Measurements from ENCODE around the gene NUDT14.

NUDT14 gene

GRCh38 chr14:105196265-105196960 lies 15.3 kb upstream of the NUDT14 start:
- DNase-seq = no peak

DNA sequence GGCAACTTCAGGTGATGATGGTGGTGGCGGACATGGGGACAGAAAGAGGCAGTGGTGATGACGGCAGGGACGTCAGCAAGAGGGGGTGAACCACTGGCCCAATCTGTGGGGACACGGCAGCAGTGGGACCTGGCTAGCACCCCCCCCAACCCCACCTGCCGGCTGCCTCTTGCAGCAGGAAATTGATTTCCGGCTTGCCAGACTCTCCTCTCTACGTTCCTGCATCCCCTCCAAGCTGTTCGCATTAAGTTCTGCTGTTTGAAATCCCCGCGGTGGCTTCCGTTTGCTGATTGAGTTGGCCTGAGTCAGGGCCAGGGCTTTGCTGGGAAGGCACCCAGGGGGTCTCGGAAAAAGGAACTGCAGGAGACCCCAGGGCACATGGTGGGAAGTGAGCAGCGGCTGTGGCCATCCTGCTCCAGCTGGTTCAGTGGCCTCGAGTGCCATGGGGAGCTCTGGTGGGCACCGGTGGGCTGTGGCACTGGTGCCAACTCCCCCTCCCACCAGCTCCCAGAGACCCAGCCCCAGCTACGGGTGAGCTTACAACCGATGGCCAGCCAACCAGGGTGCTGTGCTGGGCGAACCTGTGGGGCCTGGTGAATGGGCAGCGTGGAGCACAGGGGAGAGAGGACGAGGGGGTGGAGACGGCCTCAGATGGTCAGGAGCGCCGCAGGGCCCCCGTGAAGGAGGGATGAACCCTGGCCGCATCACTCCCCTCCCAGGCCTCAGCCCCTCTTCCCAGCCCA lies 14.6 kb upstream of the NUDT14 start:
- DNase-seq = no peak

DNA sequence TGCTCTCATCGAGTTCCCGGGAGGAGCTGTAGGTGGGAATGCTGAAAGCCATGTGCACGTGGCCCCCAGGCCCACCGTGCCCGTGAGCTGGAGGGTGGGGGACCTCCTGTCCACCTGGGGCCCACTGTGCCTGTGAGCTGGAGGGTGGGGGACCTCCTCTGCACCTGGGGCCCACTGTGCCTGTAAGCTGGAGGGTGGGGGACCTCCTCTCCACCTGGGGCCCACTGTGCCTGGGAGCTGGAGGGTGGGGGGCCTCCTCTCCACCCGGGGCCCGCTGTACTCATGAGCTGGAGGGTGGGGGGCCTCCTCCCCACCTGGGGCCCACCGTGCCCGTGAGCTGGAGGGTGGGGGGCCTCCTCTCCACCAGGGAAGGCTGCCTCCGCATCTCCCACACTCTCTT lies 13.9 kb upstream of the NUDT14 start:
- no peak for DNase-seq

DNA sequence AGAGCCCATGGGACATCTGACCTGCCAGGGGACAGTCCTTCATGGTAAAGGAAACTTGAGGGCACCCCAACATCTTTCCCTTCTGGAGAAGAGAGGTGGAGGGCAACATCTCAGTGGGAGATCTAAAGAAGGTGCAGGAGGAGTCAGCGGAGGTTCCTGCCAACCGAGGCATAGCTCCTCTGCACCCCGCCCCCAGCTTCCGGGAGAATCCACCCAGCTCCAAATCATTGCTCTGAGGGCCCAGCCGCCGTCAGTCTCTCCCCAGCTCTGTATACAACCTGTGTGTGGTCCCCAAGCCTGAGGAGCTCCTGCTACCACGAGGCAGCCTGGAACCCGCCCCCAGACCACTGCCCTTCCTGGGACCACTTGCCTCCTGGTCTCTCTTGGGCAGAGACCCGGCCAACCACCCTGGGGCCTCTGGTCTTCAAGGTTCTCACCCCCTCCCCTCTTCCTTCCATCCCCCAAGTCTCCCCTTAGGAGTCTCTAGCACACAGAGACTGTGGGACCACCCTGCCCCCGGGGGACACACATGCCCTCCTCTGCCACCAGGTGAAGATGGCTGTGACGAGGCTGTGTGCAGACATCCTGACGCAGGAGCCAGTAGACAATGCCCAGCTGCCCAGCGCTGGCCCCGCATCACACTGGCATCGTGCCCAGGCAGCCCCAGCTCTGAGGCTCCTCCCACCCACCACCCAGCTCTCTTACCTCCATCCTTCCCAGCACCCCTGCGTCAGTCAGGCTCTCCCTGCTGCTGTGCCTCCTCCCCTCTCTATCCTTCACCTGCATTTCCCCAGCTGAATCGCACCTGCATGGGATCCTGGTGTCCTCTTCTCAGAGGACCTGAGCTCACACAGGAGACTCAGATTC lies 13.0 kb upstream of the NUDT14 start:
- no peak for DNase-seq

GRCh38 chr14:105192866-105193731 lies 12.0 kb upstream of the NUDT14 start:
- DNase-seq = no peak

DNA sequence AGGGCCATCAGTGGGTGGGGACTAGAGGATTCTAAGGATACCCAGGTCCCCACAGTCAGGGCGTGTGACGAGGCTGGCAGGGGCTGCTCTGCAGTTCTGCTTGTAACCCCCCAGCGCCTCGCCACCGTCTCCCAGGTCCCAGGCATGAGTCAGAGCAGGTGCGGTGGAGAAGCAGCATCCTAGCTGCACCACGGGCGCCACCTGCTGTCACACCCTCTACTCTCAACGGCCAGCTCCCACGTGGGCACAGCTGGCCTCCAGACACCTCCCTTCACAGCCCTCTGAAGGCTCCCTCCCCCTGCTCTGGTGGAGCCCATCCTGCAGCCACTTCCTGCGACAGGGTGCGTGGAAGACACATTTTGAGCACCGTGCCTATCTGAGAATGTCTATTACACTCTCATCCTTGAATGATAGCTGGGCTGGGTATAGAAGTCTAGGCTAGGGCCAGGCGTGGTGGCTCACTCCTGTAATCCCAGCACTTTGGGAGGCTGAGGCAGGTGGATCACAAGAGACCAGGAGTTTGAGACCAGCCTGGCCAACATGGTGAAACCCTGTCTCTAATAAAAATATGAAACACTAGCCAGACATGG lies 6.9 kb upstream of the NUDT14 start:
- DNase-seq = no peak

DNA sequence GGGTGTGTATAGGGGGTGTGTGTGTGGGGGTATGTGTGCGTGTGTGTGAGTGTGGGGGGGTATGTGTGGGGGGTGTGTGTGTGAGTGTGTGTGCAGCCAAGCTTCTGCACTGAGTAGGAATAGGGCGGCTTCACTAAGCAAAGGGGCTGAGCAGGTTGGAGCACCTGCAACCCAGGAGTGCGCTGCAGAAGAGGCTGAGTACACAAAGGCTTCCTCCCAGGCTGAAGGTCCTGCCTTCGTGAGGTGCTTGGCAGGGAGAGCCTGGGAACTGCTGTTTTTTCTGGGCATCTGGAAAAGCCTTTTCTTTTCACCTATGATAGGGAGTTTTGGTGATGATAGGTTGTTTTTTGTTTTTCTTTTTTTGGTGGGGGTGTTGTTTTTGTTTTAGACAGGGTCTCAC lies 6.0 kb upstream of the NUDT14 start:
- no peak for DNase-seq

- DNase-seq = no peak
Observed at GRCh38 chr14:105185973-105186372, 4.9 kb upstream of the NUDT14 start.

GRCh38 chr14:105185001-105185400 lies 3.9 kb upstream of the NUDT14 start:
- DNase-seq = no peak

- DNase-seq = no peak
Observed at GRCh38 chr14:105184461-105184860, 3.3 kb upstream of the NUDT14 start.

- no peak for DNase-seq
Observed at GRCh38 chr14:105182296-105183020, 1.3 kb upstream of the NUDT14 start.

- no peak for DNase-seq
Observed at GRCh38 chr14:105181549-105182295, 610 bp upstream of the NUDT14 start.

GRCh38 chr14:105179191-105179590 lies 1.9 kb downstream of the NUDT14 start:
- no peak for DNase-seq

- DNase-seq = no peak
Observed at GRCh38 chr14:105178868-105179140, 2.3 kb downstream of the NUDT14 start.

GRCh38 chr14:105178069-105178867 lies 2.8 kb downstream of the NUDT14 start:
- no peak for DNase-seq

GRCh38 chr14:105177082-105177481 lies 4.0 kb downstream of the NUDT14 start:
- DNase-seq = no peak

- DNase-seq = no peak
Observed at GRCh38 chr14:105176513-105176912, 4.6 kb downstream of the NUDT14 start.

DNA sequence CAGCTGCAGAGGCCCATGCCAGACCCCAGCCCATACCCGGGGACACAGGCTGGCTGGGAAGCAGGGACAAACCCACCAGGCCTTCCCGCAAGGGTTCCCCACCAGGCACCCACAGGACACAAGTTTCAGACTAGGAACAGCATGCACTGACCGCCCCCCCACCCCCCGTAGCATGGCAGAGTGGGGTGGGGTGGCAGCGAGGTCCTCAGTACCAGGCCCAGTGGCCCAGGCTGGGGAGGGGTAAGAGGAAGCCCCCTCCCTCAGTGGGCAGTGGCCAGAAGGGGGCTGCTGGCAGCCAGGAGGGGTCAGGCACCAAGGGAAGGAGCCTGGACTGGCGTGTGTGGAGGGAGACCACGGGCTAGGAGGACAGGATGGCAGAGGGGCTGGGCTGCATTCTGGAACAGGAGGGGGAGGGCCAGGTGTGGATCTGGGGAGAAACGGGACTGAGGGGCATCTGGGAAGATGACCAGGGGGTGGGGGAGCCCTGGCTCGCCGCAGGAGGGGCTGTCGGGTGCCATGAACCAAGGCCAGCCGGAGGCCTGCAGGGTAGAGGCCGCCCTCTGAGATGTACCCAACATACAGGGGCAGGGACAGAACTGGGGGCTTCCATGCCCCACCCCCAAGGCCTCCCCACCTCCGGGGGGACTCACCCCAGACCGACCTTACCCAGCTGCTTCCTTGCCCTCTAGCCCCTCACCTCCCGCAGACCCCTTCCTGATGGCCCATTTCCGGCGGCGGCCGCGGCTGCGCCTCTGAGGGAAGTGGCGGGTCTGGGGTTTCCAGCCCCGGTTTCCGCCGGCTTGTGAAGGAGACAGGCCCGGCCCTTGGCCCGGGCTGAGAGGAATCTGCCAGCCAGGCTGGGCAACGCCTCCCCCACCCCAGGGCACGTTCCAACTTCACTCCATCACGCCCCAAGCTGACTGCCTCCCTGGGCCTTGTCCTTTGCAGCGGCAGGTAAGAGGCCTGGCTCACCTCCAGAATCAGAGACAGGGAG lies 6.9 kb downstream of the NUDT14 start:
- no peak for DNase-seq

DNA sequence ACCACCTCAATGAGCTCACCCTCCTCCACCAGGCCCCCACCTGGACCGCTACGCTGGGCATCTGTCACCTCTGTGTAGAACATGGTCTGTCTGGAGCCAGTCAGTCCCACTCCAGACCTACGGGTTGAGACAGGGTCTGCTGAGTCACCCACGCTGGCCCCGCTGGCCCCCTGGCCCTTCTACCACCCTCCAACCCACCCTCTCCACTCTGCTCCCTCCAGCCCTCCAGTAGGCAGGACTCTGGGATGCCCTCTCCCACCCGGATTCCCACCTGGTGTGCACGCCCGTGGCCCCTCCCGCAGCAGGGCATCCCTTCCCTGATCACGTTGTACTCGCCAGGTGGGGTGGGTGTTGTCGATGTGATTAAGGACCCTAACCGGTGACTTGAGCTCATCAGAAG lies 8.0 kb downstream of the NUDT14 start:
- no peak for DNase-seq

All from amniotic stem cell (primary cell).